ENCODE results near the gene C1orf35. TPM values are rescaled to one million over a fixed set of nuclear protein-coding genes. Genes with fewer than 3 reads are reported as not detected.

Gene C1orf35
- total RNA-seq, 1 experiment from 2014 or later = 24.9 TPM

GRCh38 chr1:228147151-228147693 is 44.1 kb upstream of the C1orf35 start:
- no peaks in the 10 kb centered on the region for H3K9me3 ChIP-seq (ENCODE audit: control insufficient read depth, insufficient read depth, low read depth, low read length)
- CTCF ChIA-PET = no interaction called here
- no TSS peak for BruUV-seq (replicated peaks)
- no peaks in the 10 kb centered on the region for H3K27me3 ChIP-seq (ENCODE audit: control insufficient read depth, insufficient read depth, low read length)
- intact Hi-C loops (cut with micrococcal nuclease; ENCODE audit: unreplicated experiment) (no loop called here), in situ Hi-C loops (cut with HindIII; ENCODE audit: low pct_unique_long_range_greater_than_20kb, low sequenced_read_pairs) (no loop called here)
- H3K4me1 ChIP-seq (ENCODE audit: control insufficient read depth, insufficient read depth, low read length) = peaks cover 33% of the 10 kb centered on the region
- TF ChIP-seq REST (IDR thresholded peaks at IDR 0.05; ENCODE audit: insufficient read depth in 1 of 2, low read depth in 2 of 2, low read length in 1 of 2) (no peak), SIN3A (IDR thresholded peaks at IDR 0.05; ENCODE audit: borderline replicate concordance, insufficient read depth, low read depth, low read length) (no peak), TCF7L2 (IDR thresholded peaks at IDR 0.05; ENCODE audit: low read depth, low read length) (no peak), POLR2AphosphoS5 (IDR thresholded peaks at IDR 0.05; ENCODE audit: low read depth, low read length) (no peak), CTCF (IDR thresholded peaks at IDR 0.05) (no peak)
- no peaks in the 10 kb centered on the region; the same call in 1 of the 2 replicates for H3K36me3 ChIP-seq (ENCODE audit: control insufficient read depth, insufficient read depth, low read length)
- POLR2A ChIA-PET = no interaction called here
- ATAC-seq = no peak
- H3K27ac ChIP-seq (ENCODE audit: low read length) = no peak overlapping the region
- no peak overlapping the region for H3K4me3 ChIP-seq (ENCODE audit: low read depth in 2 of 2, low read length in 2 of 2)
- DNase-seq (ENCODE audit: low read depth, low spot score) = no peak

GRCh38 chr1:228146417-228147150 is 43.5 kb upstream of the C1orf35 start:
- POLR2A ChIA-PET = no interaction called here
- no peak overlapping the region for H3K4me3 ChIP-seq (ENCODE audit: low read depth in 2 of 2, low read length in 2 of 2)
- no peak for TF ChIP-seq POLR2AphosphoS5 (IDR thresholded peaks at IDR 0.05; ENCODE audit: low read depth, low read length)
- no peak for TF ChIP-seq TCF7L2 (IDR thresholded peaks at IDR 0.05; ENCODE audit: low read depth, low read length)
- TF ChIP-seq CTCF (IDR thresholded peaks at IDR 0.05) = no peak
- TF ChIP-seq REST (IDR thresholded peaks at IDR 0.05; ENCODE audit: insufficient read depth in 1 of 2, low read depth in 2 of 2, low read length in 1 of 2) = no peak
- no peak for TF ChIP-seq SIN3A (IDR thresholded peaks at IDR 0.05; ENCODE audit: borderline replicate concordance, insufficient read depth, low read depth, low read length)
- H3K4me1 ChIP-seq (ENCODE audit: control insufficient read depth, insufficient read depth, low read length) = peaks cover 39% of the 10 kb centered on the region
- H3K27me3 ChIP-seq (ENCODE audit: control insufficient read depth, insufficient read depth, low read length) = no peaks in the 10 kb centered on the region
- no peaks in the 10 kb centered on the region; the same call in 1 of the 2 replicates for H3K36me3 ChIP-seq (ENCODE audit: control insufficient read depth, insufficient read depth, low read length)
- intact Hi-C loops (cut with micrococcal nuclease; ENCODE audit: unreplicated experiment) = no loop called here
- DNase-seq (ENCODE audit: low read depth, low spot score) (no peak), ATAC-seq (no peak)
- CTCF ChIA-PET = no interaction called here
- no TSS peak for BruUV-seq (replicated peaks)
- no peak overlapping the region for H3K27ac ChIP-seq (ENCODE audit: low read length)
- in situ Hi-C loops (cut with HindIII; ENCODE audit: low pct_unique_long_range_greater_than_20kb, low sequenced_read_pairs) = no loop called here
- H3K9me3 ChIP-seq (ENCODE audit: control insufficient read depth, insufficient read depth, low read depth, low read length) = no peaks in the 10 kb centered on the region
